ENCODE results near the gene ROBO2.

The ROBO2 gene

DNA sequence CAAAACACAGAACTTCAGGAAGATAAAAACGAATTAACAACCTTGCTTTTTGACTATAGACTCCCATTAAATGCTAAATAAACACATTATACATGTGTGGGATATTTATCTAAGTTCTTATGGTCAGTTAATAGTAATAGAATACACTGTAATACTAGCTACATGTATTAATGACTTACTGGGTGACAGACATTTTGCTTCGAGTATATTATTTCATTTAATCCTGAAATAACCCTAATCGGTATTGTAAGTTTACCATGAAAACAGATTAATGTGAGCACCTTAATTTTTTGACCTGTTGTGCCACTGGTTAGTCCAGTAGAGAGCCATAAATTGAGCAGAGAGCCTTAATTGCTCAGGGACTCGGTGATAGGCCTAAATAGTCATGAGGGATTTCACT, 151.1 kb downstream of the ROBO2 start:
- DNase-seq, result no peak

DNA sequence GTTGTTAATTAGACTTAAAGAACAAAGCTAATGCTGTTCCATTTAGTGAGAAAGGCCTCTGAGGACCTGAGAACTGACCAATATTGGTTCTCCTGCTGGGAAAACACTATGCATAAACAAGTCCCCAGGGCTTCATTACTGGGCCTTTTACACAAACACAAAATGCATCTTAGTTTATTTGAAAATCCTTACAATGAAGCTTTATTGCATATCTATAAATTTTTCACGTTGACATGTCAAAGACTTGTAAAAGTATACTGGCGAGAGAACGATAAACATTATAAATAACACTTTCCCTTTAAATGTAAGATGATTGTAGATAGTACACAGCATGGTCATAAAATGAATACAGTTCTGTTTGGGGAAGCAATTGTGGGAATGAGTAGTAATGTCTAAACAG, 151.7 kb downstream of the ROBO2 start:
- DNase-seq, result no peak

- no peak for DNase-seq
Observed at GRCh38 chr3:77195766-77196545, 156.1 kb downstream of the ROBO2 start.

DNA sequence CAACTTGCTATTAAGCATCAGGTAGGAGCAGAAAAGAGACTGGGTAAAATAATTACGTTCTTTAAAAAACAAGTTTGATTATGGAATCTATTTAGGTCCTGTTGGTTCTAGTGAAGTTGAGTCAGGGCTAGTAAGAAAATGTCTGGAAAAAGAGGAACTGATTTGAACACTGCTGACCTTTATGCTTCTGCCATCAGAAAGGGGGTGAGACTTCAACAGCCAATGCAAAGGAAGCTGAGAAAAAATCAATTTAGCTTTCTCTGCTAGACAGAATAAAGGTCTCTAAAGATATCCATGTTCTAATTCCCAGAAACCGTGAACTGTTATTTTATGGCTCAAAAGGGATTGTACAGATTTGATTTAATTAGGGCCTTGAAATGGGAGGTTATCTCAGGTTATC, 157.5 kb downstream of the ROBO2 start:
- DNase-seq, result no peak

DNA sequence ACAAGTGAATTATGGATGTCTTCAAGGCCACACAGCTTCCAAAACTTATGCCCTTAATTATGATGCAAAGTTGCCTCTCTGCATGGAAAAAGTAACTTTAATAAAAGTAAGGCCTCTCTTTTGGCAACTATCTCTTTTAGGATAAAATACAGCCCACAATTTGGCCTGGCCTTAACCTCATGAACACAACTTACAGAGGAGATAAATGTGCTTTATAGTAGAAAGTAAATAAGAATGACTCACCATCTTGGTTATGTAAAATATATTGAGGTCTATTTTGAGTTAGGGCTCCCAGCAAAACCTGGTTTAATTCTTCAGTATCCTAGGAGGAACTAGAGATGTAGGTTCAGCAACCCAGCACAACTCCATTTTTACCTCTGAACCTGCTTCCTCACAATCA, 164.0 kb downstream of the ROBO2 start:
- DNase-seq, result no peak

- DNase-seq, result no peak
Observed at GRCh38 chr3:77204788-77205187, 164.9 kb downstream of the ROBO2 start.

DNA sequence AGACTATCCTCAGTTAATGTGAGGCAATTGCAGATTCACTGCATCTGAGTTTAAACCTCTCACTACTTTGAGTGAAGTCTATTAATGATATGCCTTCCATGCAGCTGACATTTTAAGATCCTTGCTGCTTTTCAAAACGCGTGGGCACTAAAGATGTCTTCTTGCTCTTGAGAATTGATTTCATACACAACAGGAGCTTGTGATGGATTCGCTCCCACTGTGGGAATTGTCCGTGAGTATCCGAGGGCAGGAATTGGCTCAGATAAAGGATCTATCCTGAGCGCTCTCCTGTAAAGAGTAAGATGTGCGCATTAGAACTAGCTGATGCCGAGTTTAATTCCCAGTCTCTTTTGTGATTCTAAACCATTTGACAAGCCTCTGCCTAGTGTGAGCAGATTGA, 167.9 kb downstream of the ROBO2 start:
- peak; percentile 22 for DNase-seq

GRCh38 chr3:77222701-77223100, 182.8 kb downstream of the ROBO2 start:
- DNase-seq, result no peak

DNA sequence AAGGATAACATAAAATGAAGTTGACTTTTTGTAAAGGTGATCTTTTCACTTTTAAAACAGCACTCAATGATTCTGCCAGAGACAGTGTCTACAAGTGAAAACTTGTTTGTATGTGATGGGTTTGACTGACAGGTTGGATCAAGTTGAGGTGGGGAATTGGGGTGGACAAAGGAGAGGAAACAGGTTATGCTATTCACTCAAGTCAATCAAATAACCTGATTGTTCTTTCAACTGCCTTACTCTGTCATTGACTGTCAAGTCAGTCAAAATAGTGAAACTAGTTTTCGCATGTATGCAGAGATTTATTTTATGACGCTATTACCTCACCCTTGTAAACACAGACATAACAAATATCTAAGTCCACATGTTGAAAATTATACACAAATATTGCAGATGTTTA, 187.7 kb downstream of the ROBO2 start:
- no peak for DNase-seq

- DNase-seq, result no peak
Observed at GRCh38 chr3:77232557-77232956, 192.7 kb downstream of the ROBO2 start.

DNA sequence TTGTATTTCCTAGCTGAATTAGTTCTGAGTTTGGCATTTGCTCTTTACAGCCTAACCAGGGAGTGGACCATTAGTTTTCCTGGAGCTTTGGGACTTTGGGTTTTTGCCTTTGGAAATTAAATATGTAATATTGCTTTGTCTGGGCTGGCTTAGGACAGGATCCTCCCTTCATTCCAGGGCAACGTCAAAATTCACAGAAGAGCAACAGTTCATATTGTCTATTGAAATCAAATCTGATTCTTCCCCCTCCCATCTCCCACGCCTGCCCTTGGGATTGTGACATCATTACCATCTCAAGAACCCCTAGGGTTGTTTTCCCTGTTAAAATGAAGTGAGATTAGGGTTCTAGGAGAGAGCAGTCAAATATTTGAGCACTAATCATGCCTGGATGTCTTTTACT, 194.1 kb downstream of the ROBO2 start:
- peak; percentile 26 for DNase-seq

DNA sequence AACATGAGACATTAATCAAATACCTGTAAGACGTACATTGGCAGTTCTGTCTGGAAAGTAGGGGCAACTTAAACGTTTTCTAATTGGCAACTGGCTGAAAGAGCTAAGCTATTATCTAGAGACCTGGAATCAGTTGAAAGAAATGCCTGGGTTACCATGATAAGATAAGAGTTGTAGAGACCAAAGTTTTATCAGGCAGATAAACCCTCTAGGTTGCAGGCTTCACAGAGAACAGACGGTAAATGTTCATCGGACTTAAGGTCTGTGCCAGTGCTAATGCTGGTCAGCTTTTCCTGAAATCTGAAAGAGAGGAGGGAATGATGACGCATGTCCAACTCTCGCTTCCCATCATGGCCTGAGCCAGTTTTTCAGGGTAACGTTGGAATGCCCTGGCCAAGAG, 196.2 kb downstream of the ROBO2 start:
- DNase-seq, result no peak

- no peak for DNase-seq
Observed at GRCh38 chr3:77240072-77240650, 200.3 kb downstream of the ROBO2 start.

DNA sequence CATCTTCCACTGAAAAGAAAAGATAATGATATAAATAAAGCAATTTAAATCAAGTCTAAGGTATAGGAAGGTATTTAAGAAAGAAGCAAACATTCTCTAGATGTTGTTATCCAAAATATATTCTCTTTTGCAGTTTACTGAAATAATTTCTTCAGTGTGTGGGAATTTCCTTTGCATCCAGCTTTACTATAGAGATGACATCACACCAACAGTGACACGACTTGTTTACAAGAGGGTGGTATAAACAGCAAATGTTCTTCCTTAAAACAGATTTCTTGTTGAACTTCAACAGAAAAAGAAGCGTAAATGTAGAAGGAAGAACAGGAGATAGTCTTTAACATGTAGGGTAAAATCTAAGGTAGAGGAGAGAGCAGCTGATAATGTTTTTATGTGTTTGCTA, 202.5 kb downstream of the ROBO2 start:
- DNase-seq, result no peak

GRCh38 chr3:77244981-77245380, 205.1 kb downstream of the ROBO2 start:
- DNase-seq, result no peak

DNA sequence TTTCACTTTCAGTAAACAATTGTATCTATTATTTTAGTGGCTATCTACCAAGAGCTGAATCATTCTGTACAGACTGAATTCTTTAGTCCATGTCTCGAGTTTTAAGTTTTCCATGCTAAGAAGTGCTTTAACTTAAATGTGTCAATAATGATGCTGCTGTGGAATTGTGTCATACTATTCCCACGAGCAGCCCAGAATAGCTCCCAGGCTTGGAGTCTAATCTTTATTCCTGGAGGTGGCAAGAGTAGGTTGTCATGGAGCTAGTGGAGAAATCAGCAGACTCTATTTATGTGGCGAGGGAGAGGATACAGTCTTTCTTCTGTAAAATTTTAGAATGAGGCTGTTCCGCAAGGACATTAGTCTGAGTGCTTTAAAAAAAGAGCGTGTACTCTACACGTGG, 207.2 kb downstream of the ROBO2 start:
- DNase-seq, result no peak

- no peak for DNase-seq
Observed at GRCh38 chr3:77247817-77248216, 207.9 kb downstream of the ROBO2 start.

GRCh38 chr3:77248420-77248819, 208.5 kb downstream of the ROBO2 start:
- no peak for DNase-seq

GRCh38 chr3:77251136-77251535, 211.2 kb downstream of the ROBO2 start:
- DNase-seq, result no peak

DNA sequence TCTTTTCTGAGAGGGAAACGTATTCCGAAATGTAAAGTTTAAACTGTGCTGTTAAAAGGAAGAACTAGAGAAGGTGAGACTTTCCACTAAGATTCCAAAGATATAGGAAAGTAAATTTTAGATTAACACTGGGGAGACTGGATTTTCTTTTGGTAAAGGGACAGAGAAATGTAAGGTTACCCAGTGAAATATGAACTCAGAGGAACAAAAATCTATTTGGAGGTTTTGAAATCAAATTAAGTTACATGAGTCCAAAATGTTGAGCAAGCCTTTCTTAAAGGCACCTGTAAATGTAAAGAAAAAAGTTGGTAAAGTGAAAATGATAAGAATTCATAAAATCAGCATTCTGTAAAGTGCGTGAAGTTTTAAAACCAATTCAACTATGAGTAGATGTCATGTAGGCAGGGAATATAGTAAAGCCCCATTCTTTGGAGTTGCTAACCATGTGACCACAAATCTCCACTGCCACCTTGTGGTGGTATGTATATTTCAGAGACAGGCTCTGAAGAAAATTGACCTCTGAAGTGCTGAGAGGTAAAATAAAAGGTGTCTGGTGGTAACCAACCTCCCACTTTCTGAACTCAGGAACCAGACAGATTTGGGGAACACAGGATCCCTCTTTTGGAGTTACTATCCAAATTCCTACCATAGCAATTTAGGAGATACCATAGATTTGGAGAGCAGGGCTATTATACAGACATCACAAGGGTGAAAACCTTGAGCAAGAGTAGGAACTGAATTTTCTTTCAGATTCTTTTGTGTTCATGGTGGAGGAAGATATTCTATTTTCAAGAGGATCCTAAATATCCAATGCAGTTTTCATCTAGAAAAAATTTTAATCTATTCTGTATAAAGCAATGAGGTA, 215.3 kb downstream of the ROBO2 start:
- peak; percentile 65 for DNase-seq

- DNase-seq, result no peak
Observed at GRCh38 chr3:77256584-77257503, 216.9 kb downstream of the ROBO2 start.

- no peak for DNase-seq
Observed at GRCh38 chr3:77259694-77260093, 219.8 kb downstream of the ROBO2 start.

- DNase-seq, result no peak
Observed at GRCh38 chr3:77262361-77262760, 222.5 kb downstream of the ROBO2 start.

Measured in retina (tissue), 1 donor.